Upper lobe of left lung (tissue), 6 donors: ENCODE measurements around the gene FBXL22. TPM values are rescaled to one million over a fixed set of nuclear protein-coding genes. Genes with fewer than 3 reads are reported as not detected.

Source experiments
- ATAC-seq, 2 donors: fragments of 200-7000 bp; cut with Tn5 transposase; one replicate each; pipeline ENCODE4 v1.9.1; 2022; ENCODE audit warnings: mild to moderate bottlenecking in 2 of 2, moderate library complexity in 2 of 2; ENCODE audit not compliant: low FRiP score in 2 of 2
- DNase-seq, 2 donors: peaks; one replicate each; pipeline ENCODE4 v3.0.0-alpha.2; 2019 to 2020
- H3K27ac ChIP-seq, 4 donors: fragments of 200-600 bp; sonication (generic); one replicate each; pipeline ENCODE4 v1.5.1; 2016 to 2019
- H3K27me3 ChIP-seq, 4 donors: fragments of 200-600 bp; sonication (generic); one replicate each; pipeline ENCODE4 v1.5.1; 2017 to 2019
- H3K36me3 ChIP-seq, 4 donors: fragments of 200-600 bp; sonication (generic); one replicate each; pipeline ENCODE4 v1.5.1; 2016 to 2019
- H3K4me1 ChIP-seq, 4 donors: fragments of 200-600 bp; sonication (generic); one replicate each; pipeline ENCODE4 v1.5.1; 2018 to 2019
- H3K4me3 ChIP-seq, 4 donors: fragments of 200-600 bp; sonication (generic); one replicate each; pipeline ENCODE4 v1.5.1; 2017 to 2019; ENCODE audit warnings: mild to moderate bottlenecking in 2 of 4, moderate library complexity in 1 of 4
- H3K9me3 ChIP-seq, 4 donors: fragments of 200-600 bp; sonication (generic); one replicate each; pipeline ENCODE4 v1.5.1; 2018 to 2019
- EP300 ChIP-seq, 4 donors: sonication (generic); formaldehyde crosslinking; IDR thresholded peaks; one replicate each; pipeline ENCODE4 v1.5.1; 2017; ENCODE audit warnings: antibody characterized with exemption in 4 of 4, control low read depth in 2 of 4
- POLR2A ChIP-seq, 4 donors: fragments of 450-650 bp; IDR thresholded peaks; one replicate each; pipeline ENCODE4 v1.5.1; 2016 to 2017; ENCODE audit warnings: antibody characterized with exemption in 4 of 4, mild to moderate bottlenecking in 2 of 4
- POLR2AphosphoS5 ChIP-seq, 2 donors: sonication (generic); formaldehyde crosslinking; IDR thresholded peaks; one replicate each; pipeline ENCODE4 v1.5.1; 2017; ENCODE audit warnings: antibody characterized with exemption in 2 of 2
- WGBS, 2 donors: methylation state at CpG; one replicate each; pipeline ENCODE4 v1.1.5; 2017 to 2018; 5-methylcytosine and 5-hydroxymethylcytosine counted together
- total RNA-seq, 6 donors: library from RNA; depleted of rRNA in 4 of 6; stranded (reverse); fragments of >200 nt in 4 of 6; gene quantifications; one replicate each; pipeline versions ENCODE4 v1.1.0 to v1.2.1, GENCODE V29; 2016 to 2021
- TF ChIP-seq, protein P1 (sequence below), 6 experiments: fragments of 450-650 bp in 4 of 6; fragments of 200-600 bp in 2 of 6; sonication (generic) in 2 of 6; IDR thresholded peaks; one replicate each; pipeline ENCODE4 v1.5.1; 2016 to 2019; ENCODE audit warnings: antibody characterized with exemption in 6 of 6
- donor health status: DM: no; HTN: no; CAD: no; lungs with moderate emphysema.
- donor health status: DM: no; HTN: yes; CAD: no; lungs with severe emphysema.

FBXL22 gene
- total RNA-seq, 6 donors from 2014 or later = 1.1 to 2.0 (median 1.8) TPM; not detected in 2

DNA sequence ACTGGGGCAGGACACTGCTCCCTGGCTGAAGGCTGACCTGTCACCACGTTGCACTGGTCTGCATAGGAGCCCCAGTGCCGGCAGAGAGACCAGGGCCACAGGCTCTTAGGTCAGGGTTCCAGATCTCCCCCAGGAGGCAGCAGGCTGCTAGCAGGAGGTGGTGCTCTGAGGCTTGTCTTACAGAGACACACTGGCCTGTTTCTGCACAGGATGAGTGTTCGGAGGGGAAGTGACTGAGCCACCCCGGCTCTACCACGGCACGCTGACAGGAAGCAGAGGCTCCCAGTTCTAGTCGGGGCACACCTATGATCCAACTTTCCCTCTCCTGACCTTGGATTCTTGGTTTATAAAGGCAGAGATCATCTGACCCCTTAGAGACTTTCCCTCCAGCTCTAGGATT is 8.6 kb downstream of the FBXL22 start:
- H3K4me1 ChIP-seq = peaks cover 16 to 30% (median 23%) of the 10 kb centered on the region in 4 donors
- peaks cover 0 to 33% (median 21%) of the 10 kb centered on the region in 4 donors for H3K36me3 ChIP-seq
- WGBS, 2 donors = 38 to 49% methylated on average over 5 to 7 of the region's 7 CpGs
- no peak for TF ChIP-seq POLR2A (IDR thresholded peaks at IDR 0.05)
- TF ChIP-seq, protein P1, sequence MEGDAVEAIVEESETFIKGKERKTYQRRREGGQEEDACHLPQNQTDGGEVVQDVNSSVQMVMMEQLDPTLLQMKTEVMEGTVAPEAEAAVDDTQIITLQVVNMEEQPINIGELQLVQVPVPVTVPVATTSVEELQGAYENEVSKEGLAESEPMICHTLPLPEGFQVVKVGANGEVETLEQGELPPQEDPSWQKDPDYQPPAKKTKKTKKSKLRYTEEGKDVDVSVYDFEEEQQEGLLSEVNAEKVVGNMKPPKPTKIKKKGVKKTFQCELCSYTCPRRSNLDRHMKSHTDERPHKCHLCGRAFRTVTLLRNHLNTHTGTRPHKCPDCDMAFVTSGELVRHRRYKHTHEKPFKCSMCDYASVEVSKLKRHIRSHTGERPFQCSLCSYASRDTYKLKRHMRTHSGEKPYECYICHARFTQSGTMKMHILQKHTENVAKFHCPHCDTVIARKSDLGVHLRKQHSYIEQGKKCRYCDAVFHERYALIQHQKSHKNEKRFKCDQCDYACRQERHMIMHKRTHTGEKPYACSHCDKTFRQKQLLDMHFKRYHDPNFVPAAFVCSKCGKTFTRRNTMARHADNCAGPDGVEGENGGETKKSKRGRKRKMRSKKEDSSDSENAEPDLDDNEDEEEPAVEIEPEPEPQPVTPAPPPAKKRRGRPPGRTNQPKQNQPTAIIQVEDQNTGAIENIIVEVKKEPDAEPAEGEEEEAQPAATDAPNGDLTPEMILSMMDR (IDR thresholded peaks at IDR 0.05) = no peak
- no peak for TF ChIP-seq POLR2AphosphoS5 (IDR thresholded peaks at IDR 0.05)
- TF ChIP-seq EP300 (IDR thresholded peaks at IDR 0.05) = no peak
- H3K27ac ChIP-seq = peak overlapping the region in 2 of 4 donors; percentile 11 to 42
- H3K4me3 ChIP-seq = no peak overlapping the region
- ATAC-seq (no peak), DNase-seq (no peak)
- no peaks in the 10 kb centered on the region for H3K9me3 ChIP-seq
- no peaks in the 10 kb centered on the region for H3K27me3 ChIP-seq

DNA sequence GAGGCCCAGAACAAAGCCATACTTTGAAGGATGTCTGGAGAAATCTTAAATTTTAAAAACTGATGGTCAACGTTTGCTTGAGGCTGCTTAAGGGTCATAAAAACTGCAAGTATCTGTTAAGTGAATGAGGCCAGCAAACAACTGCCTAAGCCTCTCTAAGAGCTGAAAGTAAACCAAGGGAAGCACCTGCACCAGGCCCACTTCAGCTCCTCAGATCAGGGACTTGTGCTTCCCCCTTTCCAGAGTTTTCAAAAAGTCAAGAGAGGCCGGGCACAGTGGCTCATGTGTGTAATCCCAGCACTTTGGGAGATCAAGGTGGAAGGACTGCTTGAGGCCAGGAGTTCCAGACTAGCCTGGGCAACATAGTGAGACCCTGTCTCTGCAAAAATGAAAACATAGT is 9.1 kb downstream of the FBXL22 start:
- peak in 1 of 2 donors; percentile 48 for ATAC-seq
- WGBS, 2 donors = 43 to 50% methylated on average over 2 of the region's 2 CpGs
- H3K27me3 ChIP-seq = no peaks in the 10 kb centered on the region
- peaks cover 17 to 32% (median 26%) of the 10 kb centered on the region in 4 donors for H3K4me1 ChIP-seq
- H3K36me3 ChIP-seq = peaks cover 0 to 36% (median 21%) of the 10 kb centered on the region in 4 donors
- peak overlapping the region in 2 of 4 donors; percentile 4 to 42 for H3K27ac ChIP-seq
- no peak overlapping the region for H3K4me3 ChIP-seq
- no peaks in the 10 kb centered on the region for H3K9me3 ChIP-seq
- no peak for TF ChIP-seq EP300 (IDR thresholded peaks at IDR 0.05)
- no peak for TF ChIP-seq POLR2A (IDR thresholded peaks at IDR 0.05)
- TF ChIP-seq POLR2AphosphoS5 (IDR thresholded peaks at IDR 0.05) = no peak
- TF ChIP-seq, protein P1 (IDR thresholded peaks at IDR 0.05) = no peak
- DNase-seq = peak in 1 of 2 donors; percentile 69

DNA sequence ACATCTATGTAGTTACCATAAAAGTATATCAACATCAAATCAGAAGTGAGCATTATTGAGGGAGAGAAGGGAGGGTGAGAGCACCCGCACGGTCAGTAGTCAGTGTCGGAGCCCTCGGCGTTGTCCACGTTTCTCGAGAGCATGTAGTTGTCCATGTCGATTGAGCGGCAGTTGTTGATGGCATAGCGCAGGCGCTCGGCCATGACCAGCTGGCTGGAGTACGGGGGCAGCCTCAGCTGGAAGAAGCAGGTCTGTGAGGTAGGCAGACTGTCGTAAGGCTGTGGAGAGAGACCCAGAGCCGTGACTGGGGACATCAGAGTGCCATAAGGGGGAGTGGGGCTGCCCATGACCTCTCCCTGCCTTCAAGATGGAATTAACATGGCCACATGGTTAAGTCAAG is 11.8 kb downstream of the FBXL22 start:
- Histone ChIP-seq H3K4me3 (no peak overlapping the region), H3K36me3 (peaks cover 5 to 57% (median 34%) of the 10 kb centered on the region in 4 donors), H3K27me3 (no peaks in the 10 kb centered on the region), H3K9me3 (no peaks in the 10 kb centered on the region), H3K4me1 (peaks cover 12 to 26% (median 23%) of the 10 kb centered on the region in 4 donors), H3K27ac (no peak overlapping the region)
- DNase-seq (peak in 1 of 2 donors; percentile 46), ATAC-seq (no peak)
- 94 to 97% methylated on average over 15 of the region's 15 CpGs for WGBS, 2 donors
- TF ChIP-seq, protein P1 (IDR thresholded peaks at IDR 0.05) = no peak
- TF ChIP-seq POLR2A (IDR thresholded peaks at IDR 0.05) (no peak), EP300 (IDR thresholded peaks at IDR 0.05) (no peak), POLR2AphosphoS5 (IDR thresholded peaks at IDR 0.05) (no peak)

DNA sequence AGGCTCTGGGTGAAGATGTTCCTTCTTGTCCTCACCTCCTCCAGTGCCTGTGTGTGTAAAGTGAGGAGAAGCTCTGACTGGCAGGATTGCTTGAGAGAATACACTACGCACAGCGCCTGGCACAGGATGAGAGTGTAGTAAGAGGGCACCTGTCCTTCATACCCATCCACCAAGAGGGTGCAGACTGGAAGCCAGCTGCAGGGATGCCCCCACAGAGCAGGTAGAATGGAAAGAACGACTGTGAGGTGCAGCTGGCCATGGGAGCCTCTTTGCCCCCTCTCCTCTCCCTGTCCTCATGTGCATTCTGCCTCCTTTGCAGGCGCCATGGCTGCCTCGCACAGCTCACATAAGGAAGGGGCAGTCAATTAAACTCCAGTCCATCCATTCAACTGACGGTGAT is 12.3 kb downstream of the FBXL22 start:
- no peak overlapping the region for H3K27ac ChIP-seq
- no peak for ATAC-seq
- H3K9me3 ChIP-seq = no peaks in the 10 kb centered on the region
- H3K36me3 ChIP-seq = peaks cover 5 to 61% (median 36%) of the 10 kb centered on the region in 4 donors
- no peak for TF ChIP-seq EP300 (IDR thresholded peaks at IDR 0.05)
- no peak for TF ChIP-seq POLR2A (IDR thresholded peaks at IDR 0.05)
- TF ChIP-seq, protein P1 (IDR thresholded peaks at IDR 0.05) = no peak
- TF ChIP-seq POLR2AphosphoS5 (IDR thresholded peaks at IDR 0.05) = no peak
- 93 to 96% methylated on average over 6 of the region's 6 CpGs for WGBS, 2 donors
- no peak for DNase-seq
- H3K27me3 ChIP-seq = no peaks in the 10 kb centered on the region
- H3K4me3 ChIP-seq = no peak overlapping the region
- peaks cover 12 to 26% (median 23%) of the 10 kb centered on the region in 4 donors for H3K4me1 ChIP-seq
